ENCODE data around the gene FSIP1.
A peak's percentile ranks its signal among the peaks of the same experiment; 100 is the strongest.

Gene FSIP1

DNA sequence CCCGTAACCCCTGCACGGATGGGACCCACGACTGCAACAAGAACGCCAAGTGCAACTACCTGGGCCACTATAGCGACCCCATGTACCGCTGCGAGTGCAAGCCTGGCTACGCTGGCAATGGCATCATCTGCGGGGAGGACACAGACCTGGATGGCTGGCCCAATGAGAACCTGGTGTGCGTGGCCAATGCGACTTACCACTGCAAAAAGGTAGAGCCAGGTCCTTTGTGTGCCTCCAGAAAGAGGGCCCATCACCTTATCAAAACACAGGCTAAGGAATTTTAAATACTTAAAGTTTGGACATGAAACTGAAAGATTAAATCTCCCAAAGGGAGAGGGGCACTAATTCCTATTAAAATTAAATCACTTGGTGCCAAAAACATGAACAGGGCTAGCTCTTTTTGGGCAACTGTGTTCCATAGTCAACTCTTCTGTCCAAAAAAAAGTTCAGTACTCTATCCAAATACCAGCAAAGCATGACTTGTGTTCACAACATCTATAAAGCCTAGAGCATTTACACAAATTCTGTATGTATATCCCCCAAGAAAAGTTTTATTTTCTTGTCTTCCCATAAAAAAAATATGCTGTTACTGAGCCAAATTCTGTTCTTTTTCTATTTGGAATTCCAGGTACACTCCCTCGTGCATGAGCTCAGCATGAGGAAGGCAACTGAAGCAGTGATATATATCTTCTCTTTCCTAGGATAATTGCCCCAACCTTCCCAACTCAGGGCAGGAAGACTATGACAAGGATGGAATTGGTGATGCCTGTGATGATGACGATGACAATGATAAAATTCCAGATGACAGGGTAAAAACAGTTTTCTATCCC, 192.6 kb downstream of the FSIP1 start:
- no peak for DNase-seq

DNA sequence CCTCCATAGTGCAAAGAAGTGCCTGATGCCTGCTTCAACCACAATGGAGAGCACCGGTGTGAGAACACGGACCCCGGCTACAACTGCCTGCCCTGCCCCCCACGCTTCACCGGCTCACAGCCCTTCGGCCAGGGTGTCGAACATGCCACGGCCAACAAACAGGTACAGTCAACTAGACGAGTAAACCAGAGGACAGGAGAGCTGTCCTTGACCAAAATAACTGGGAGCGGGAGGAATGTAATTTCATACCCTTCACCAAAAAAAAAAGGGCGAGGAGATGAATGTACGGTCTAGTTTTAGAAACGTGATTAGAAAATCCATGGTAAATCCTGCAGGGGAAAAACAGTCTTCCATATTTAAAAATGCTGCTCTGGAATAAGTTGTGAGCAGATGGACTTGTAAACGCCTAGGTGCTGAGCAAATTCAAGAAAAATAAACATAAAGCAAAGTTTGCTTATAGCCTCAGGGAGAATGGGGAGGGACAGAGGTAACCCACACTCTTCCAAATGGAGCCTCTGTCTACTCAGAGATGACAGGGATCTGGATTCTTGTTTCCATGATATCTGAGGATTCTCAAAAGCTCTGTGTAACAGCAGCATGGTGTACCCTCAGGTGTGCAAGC, 193.3 kb downstream of the FSIP1 start:
- no peak for DNase-seq

DNA sequence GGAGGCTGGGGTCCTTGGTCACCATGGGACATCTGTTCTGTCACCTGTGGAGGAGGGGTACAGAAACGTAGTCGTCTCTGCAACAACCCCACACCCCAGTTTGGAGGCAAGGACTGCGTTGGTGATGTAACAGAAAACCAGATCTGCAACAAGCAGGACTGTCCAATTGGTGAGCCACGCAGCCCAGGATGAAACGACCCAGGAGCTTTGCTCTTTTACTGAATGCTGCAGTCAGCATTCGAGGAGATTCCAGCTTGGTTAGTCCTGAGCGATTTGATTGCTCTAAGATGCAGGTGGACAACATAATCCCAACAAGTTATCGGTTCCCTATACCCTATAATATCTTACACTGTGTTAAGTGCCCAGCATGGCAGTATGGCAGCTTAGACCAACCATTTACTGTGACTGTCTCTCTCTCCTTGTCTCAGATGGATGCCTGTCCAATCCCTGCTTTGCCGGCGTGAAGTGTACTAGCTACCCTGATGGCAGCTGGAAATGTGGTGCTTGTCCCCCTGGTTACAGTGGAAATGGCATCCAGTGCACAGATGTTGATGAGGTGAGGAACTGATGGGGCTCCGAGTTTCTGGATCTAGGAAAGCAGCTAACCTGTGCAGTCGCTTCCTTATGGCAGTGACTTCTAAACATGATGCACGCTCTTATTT, 194.0 kb downstream of the FSIP1 start:
- no peak for DNase-seq

DNA sequence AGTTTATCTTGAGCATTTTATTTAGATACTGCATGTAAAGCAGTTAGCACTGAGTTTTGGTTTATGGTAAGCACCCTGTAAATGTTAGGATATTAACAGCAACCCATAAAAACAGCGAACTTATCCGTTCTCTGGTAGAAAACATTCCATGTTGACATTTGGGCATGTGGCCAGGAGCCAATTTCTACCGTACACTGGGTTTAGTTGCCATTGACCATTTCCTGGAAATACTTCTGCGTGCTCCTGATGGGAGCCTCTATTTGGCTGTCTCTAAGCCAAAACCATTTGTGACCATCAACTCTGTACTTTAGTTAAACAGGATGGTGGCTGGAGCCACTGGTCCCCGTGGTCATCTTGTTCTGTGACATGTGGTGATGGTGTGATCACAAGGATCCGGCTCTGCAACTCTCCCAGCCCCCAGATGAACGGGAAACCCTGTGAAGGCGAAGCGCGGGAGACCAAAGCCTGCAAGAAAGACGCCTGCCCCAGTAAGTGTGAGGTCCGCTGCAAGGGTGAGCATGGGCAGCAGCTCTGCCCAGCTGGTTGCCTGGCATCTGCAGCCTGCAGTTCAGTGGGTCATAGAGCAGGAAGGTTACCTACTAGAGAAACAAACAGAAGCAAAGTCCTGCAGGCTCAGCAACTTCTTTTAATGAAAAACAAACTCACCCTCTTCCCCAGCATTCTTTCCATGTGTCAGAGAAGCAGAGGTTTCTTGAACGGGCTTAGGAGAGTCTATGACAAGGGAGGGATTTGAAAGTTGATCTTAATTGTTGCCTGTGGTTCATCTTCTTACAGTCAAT, 194.7 kb downstream of the FSIP1 start:
- DNase-seq, result no peak

DNA sequence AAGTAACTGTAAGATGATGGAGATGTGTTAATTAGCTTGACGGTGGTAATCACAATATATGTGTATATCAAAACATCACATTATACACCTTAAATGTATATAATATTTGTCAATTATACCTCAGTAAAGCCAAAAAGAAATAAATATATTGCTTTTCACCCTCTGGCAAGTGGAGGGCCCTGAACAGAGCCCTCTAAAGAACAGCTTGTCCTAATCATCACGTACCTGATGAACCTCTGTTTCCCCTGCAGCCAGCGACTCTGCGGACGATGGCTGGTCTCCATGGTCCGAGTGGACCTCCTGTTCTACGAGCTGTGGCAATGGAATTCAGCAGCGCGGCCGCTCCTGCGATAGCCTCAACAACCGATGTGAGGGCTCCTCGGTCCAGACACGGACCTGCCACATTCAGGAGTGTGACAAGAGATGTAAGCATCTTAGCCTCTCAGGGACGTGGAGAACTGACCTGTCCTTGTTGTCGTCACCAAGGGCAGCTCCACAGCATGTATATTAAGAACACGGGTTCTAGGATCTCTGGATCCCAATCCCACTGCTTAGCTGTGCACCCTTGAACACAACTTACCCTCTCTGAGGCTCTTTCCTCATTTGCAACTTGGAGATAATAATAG, 195.4 kb downstream of the FSIP1 start:
- no peak for DNase-seq

DNA sequence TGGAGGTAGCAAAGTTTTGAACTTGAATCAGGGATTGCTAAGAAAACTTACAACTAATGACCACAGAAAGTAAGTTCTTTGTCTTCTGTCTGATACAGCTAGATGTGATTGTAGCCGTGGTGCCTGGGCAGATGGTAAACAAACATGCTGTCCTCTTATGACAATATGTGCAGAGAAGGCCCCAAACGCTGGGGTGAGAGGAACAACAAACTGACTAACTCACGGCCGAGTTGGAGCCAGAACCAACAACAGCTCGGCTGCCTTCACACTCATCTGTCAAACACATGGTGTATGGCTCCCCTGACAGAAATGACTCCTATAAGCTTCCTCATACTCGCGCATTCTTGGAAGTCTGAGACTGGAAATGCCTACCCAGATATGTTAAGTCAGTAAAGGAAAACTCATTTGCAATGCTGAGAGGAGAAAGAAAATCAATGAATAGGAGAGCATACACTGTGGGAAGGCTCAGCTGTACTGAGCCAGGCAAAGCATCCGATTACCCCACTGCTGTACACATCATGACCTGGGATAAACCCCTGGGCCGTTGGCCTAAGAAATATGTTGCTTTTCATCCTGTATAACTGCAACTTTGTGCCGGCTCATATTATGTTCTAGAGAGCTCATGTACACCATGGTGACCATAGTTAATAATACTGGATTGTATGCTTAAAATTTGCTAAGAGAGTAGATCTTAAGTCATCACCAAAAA, 196.1 kb downstream of the FSIP1 start:
- no peak for DNase-seq

DNA sequence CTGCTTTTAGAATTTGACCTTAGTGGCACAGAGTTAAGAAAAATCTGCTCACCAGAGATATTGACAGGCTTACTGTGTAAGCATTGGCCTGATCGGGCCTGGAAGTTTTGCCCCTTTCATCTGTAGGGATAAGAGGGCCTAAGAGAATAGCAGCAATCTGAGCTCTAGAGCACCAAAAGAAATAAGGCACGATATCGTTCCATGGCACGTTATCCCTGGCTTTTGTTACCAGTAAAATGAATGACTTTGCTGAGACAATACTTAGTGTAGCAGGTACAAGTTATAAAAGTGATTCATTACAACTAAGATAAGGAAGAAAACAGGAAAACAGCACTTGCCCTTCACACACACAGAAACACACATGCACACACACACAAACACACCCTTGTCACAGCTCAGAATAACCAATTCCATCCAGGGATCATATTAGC, 196.8 kb downstream of the FSIP1 start:
- no peak for DNase-seq

DNA sequence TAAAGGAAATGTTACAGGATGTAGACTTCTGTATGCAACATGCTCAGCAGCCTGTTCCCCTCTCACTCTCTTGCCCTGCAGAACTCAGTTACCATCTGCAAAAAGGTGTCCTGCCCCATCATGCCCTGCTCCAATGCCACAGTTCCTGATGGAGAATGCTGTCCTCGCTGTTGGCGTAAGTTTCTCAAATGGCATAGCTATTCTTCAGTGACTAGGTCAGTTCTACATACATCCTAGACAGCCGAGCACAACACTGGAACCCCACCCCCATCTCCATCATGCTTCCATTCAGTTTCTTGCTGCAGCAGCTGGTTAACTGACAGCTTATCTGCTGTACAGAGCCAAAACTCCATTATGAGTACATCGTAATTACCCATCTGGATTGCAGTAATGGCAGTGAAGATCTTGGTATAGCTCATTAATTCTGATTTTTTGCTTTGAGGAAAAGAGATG, 197.2 kb downstream of the FSIP1 start:
- no peak for DNase-seq

DNA sequence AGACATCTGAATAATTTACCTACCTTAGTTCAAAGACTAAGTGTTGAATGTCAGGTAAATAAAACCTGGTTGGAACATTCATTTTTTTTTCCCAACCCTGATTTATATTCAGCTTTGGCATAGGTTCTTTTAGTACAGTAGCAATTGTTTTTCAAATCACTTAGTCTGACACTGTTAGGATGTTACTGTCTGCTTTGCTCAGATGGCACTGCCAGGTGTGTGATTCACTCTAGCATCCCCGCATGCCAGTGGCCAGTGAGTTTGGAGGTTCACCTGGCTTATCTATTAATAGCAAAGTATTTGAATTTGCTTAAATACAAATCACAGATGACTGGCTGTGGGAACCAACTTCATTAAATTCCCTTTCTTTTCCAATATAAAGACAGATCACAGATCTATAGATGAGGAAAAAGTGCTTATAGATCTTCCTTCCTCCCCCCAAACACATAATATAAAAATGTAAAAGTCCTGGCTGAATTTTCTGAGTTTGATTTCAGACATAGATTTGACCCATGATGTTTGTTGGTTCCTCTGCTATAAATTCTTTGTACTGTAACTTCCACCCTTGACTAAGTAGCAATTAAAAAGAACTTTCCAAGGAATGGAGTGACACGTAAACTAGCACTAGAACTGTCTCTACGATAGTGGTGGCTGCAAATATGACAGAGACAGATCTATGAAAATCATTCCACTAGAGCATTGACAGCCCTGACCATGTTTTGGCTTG, 197.8 kb downstream of the FSIP1 start:
- DNase-seq, result no peak

DNA sequence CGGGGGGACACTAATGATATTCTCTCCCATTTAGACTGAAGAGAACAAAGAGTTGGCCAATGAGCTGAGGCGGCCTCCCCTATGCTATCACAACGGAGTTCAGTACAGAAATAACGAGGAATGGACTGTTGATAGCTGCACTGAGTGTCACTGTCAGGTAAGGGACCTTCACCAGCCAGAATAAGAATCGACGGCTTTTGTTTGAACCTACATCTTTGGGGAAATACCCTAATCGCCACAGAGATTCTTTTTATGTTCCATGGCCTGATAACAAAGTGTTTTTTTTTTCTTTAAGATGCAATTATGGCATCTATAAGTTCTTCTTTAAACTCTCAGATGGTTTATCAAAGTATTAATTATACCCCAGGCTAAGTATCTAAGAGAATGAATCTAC, 198.4 kb downstream of the FSIP1 start:
- no peak for DNase-seq

DNA sequence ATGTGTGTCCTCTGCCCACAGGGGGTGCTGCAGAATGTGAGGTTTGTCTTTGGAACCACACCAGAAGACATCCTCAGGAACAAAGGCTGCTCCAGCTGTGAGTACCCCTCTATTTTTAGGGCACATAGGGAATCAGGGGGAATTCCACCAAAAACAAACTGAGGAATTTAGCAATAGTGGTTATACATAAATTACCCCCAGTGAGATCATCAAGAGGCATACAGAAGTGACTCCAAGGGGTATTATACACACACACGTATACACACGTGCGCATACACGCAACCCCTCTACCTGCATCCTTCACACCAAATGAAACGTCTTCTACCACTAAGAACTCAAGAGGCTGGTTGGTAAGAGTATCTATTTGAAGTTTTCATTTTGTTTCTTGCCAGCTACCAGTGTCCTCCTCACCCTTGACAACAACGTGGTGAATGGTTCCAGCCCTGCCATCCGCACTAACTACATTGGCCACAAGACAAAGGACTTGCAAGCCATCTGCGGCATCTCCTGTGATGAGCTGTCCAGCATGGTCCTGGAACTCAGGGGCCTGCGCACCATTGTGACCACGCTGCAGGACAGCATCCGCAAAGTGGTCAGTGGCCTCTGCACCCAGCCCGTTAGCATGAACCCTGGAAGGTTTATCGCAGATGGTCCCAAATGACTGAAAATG, 198.9 kb downstream of the FSIP1 start:
- peak; percentile 60 for DNase-seq

DNA sequence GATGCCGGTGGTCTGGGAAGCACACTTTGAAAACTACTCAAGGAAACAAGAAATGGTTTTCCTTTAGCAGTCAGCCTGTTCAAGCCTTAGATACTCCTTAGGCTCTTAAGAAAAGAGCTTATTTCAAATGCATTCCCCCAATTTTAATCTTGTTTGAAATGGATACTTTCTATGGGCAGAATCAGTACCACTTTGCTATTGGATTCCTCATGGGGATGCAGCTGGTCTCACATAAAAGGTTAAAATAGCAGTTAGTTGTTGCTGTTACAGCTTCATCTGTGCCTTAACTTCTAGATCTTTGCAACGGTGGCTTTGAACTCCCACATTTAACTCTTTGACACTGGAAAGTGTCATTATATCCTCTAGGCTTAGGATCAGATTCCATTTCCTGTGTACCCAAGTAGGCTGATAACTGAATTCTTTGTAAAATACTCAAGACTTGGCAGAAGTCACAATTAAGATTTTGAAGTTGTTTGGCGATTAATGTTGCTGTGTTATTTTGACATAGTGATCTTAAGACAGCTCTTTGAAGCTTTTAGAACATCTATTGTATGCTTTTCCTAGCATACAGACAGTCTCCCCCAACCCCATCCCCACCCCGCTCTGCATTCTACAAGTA, 199.6 kb downstream of the FSIP1 start:
- no peak for DNase-seq

DNA sequence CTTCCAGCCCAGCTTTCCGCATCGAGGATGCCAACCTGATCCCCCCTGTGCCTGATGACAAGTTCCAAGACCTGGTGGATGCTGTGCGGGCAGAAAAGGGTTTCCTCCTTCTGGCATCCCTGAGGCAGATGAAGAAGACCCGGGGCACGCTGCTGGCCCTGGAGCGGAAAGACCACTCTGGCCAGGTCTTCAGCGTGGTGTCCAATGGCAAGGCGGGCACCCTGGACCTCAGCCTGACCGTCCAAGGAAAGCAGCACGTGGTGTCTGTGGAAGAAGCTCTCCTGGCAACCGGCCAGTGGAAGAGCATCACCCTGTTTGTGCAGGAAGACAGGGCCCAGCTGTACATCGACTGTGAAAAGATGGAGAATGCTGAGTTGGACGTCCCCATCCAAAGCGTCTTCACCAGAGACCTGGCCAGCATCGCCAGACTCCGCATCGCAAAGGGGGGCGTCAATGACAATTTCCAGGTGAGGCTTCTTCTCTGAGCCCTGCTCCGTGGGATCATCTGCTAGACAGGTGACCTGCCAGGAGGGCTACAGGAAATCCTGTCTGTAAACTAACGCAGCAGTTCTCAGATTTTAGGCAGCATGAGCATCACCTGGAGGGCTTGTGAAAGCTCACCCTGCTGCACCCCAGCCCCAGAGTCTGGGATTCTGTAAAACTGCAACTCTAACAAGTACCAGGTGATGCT, 200.2 kb downstream of the FSIP1 start:
- DNase-seq, result no peak

DNA sequence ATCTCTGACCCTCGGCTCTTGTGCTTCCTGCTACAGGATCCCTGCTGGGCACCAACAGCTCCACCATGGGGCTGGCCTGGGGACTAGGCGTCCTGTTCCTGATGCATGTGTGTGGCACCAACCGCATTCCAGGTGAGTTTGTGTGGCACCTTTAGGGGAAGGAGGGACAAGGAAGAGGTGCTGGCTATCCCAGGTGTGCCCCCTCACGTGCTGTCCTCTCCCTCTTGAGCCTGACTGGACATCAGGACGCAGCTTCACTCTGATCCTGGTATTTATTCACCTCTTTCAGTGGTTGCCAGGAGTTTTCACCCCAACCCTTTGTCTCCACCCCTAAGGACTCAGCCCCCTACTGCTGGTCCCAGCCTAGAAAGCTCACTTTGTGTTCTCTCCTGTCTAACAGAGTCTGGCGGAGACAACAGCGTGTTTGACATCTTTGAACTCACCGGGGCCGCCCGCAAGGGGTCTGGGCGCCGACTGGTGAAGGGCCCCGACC, 200.8 kb downstream of the FSIP1 start:
- DNase-seq, result no peak

DNA sequence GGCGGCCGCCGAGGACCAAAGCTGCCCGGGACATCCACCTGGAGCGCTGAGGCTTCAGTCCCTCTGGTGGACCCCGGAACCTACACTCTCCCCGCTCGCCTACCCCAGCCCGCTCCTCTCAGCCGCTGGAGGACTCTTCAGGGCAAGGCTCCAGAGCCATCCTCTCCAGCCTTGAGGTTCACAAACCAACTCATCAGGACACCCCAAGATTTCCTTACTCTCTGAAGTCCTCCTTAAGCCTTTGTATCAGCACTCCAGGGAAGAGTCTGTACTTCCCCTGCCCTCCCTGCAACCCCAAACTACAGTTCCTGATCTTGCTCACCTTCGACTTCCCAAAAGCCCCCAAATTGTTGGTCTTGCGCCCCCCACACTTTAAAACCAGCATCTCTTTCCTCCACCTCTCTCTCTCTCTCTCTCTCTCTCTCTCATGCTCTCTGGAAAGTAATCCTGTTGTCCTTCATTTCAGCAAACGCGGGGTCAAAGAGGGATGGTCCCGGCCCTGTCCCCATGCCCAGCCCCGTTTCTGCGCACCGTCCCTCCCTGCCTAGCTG, 201.3 kb downstream of the FSIP1 start:
- no peak for DNase-seq

DNA sequence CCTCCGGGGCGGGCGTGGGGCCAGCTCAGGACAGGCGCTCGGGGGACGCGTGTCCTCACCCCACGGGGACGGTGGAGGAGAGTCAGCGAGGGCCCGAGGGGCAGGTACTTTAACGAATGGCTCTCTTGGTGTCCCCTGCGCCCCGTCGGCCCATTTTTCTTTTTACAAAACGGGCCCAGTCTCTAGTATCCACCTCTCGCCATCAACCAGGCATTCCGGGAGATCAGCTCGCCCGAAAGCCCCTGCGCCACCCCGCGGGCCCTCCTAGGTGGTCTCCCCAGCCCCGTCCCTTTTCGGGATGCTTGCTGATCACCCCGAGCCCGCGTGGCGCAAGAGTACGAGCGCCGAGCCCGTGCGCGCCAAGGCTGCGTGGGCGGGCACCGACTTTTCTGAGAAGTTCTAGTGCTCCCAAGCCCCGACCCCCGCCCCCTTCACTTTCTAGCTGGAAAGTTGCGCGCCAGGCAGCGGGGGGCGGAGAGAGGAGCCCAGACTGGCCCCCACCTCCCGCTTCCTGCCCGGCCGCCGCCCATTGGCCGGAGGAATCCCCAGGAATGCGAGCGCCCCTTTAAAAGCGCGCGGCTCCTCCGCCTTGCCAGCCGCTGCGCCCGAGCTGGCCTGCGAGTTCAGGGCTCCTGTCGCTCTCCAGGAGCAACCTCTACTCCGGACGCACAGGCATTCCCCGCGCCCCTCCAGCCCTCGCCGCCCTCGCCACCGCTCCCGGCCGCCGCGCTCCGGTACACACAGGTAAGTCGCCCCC, 202.0 kb downstream of the FSIP1 start, which contains the start of gene THBS1:
Gene THBS1, plus strand, starts transcription at position 595 of the 757 bp plus-strand sequence. CDS start 779 bp downstream, outside the sequence.
- DNase-seq, result peak; percentile 70

DNA sequence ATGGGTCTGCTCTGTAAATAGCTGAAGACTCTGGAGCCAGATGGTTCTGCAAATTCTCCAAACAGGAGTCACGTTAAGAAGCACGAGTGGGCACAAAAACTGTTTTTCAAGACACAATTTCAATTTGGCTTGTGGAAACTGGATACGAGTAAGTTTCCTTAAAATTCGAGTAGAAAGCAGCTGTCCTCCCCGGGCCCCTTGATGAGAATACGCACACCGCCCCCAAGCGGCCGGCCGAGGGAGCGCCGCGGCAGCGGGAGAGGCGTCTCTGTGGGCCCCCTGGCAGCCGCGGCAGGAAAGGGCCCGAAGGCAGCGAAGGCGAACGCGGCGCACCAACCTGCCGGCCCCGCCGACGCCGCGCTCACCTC, 202.5 kb downstream of the FSIP1 start:
- peak; percentile 96 for DNase-seq

DNA sequence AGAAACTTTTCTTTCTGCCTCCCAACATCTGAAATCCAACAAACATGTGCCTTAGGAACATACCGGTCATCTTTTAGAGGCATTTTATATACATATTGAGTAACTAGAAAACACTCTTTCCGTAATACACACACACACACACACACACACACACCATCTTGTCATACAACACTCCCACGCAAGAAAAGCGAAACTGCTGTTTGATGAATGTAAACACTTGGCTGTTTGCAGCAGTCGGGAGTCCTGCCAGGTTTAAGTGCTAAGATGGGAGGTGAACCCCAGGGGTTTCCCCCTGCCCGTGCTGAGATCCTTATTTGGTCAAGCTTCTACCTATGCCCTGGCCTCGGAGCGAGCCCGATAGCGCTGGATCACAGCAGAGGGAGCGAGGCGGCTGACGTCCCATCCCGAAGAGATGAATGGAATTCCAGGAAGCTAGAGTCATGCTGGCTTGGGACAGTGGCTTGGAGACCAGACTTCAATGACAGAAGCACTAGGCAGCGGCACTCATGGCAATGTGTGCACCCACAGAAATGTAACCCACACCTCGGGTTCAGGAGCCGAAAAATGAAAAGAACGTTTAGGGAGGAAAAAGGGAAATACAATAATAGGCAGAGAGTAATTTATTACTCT, 203.0 kb downstream of the FSIP1 start:
- no peak for DNase-seq
